GM21367 (cell line): ENCODE measurements around the gene CCN5.

ENCODE experiments used
- ATAC-seq: cut with Tn5 transposase; IDR thresholded peaks from one replicate; pipeline ENCODE4 v1.9.1; 2021; ENCODE audit not compliant: unreplicated experiment

Gene CCN5

GRCh38 chr20:44715499-44716308 is 535 bp downstream of the CCN5 start:
- ATAC-seq, result no peak

DNA sequence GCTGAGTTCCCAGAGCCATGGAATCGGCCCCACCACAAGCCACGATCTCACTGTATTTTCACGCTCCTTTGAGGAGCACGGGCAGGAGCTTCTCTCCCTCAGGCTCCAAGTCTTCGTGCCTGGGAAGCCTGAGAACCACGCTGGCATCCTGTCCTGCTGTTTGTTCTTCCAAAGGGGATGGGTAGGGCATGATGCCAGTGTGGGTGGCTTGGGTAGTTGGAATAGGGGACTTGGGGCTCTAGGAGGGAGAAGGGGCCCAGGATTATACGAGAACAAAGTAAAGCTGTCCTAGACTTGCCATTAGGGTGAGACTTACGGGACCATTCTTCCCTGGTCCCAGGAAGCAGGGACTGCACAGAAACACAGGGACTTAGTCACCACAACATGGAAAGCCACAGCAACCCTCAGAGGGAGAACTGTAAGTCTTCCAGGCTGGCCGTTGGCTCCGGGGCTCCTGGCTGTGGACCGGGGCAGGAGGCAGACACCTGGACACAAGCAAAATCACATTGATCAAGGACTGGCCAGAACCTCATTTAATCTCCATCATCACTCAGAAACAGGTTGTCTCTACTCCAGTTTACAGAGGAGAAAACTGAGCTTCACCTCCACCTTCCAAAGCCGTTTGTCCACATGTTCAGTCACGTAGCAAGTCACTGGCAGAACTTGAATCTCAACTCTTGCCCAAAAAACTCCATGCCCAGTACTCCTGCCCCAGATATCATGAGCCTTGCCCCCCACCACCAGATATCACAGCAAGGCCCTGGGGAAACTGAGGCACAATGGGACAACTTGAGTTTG is 1.3 kb downstream of the CCN5 start:
- no peak for ATAC-seq

DNA sequence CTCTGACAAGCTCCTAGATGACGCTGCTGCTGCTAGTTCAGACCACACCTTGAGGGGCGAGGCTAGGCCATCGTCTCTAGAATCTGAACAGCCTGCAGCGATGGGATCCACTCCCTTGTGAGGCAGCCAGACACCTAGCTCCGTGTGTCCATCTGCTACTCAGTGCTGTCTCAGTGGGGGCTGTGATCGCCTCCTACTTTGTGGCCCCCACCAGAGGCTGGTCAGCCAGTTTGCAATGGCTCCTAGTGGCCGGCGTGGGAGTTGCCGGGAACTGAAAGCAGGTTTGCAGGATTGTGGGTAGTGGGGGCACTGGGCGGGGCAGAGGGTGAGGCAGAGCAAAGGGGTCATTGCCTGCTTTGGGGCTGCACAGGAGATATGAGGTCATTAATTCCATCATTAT is 2.8 kb downstream of the CCN5 start:
- no peak for ATAC-seq

- ATAC-seq, result no peak
Observed at GRCh38 chr20:44719841-44720240, 4.7 kb downstream of the CCN5 start.

DNA sequence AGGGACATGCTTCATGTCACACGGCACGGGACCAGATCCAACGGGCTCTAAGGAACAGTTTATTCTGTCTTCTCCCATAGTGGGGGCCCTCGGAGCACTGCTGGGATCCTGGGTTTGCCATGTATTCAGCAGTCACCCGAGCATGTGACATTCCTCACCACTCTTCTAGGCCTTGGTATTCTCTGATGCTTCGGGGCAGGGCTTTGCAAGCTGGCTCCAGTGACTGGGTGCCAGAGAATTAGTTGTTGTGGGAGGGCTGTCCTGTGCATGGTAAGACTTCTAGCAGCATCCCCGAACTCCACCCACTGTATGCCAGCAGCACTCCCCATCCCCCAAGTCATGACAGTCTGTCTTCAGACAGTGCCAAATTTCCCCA is 5.4 kb downstream of the CCN5 start:
- no peak for ATAC-seq

DNA sequence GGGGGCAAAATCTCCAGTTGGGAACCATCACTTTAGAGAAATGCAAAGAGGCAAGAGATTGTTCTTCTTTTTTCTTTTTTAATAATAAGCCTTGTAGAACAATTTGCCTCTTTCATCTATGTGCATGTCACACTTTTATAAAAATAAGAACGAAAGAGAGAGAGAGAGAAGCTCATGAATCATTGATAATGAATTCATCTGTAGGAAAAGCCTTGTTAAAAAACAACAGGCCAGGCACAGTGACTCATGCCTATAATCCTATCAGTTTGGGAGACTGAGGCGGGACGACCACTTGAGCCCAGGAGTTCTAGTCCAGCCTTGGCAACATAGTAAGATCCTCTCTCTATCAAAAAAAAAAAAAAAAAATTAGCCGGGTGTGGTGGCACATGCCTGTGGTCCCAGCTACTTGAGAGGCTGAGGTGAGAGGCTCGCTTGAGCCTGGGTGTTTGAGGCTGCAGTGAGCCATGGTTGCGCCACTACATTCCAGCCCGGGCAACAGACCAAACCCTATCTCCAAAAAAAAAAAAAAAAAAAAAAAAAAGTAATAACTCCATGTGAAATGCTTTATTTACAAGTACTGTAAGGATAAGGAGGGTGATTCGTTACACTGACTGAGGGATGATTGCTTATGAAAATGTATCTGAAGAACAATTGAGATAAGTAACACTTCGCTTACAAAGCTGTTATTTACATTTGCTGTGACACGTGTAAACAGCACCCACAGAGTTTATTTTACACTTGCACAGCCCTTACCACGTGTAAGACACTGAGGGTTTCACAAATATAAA is 6.0 kb downstream of the CCN5 start:
- ATAC-seq, result no peak

DNA sequence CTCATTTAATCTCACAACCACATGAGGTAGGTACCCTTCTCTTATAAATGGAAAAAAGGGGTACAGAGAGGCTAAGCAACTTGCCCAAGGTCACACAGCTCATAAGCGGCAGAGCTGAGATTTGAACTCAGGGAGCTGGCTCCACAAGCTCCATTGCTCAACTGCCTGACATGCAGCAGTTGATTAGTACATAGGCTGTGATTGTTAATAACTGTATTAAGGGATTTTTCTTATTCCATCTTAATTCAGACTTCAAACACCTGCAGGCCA is 6.6 kb downstream of the CCN5 start:
- no peak for ATAC-seq

DNA sequence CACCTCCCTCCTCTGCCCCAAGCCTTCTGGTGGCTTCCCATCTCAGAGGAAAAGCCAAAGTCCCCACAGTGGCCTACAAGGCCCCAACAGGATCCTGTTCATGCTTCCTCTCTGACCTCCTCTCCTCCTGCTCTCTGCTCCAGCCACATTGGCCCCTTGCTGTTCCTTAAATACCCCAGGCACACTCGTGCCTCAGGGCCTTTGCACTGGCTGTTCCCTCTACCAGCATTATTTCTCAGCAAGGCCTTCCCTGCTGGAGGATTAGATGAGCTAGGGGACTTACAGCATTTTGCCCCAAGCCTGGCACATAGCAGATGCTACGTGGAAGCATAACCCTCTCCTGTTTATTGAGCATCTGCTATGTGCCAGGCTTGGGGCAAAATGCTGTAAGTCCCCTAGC is 7.8 kb downstream of the CCN5 start:
- no peak for ATAC-seq

DNA sequence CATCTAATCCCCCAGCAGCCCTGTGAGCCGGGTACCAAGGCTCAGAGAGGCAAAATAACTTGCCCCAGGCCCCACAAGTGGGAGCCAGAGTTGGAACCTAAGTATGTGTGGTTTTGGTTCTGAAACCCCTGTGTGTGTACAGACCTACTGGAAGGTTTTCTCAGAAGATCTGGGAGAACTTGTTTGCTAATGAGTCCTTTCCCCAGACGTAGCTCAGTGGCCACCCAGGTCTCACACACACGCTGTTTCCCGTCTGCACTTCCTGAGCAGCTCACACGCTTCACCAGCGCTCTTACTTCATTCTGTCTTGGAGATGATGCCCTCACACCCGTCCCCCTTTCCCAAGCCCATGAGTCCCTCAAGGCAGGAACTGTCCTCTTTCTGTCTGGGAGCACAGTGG is 8.2 kb downstream of the CCN5 start:
- ATAC-seq, result no peak

GRCh38 chr20:44723798-44724362 is 8.7 kb downstream of the CCN5 start:
- ATAC-seq, result no peak

- ATAC-seq, result no peak
Observed at GRCh38 chr20:44724423-44725091, 9.4 kb downstream of the CCN5 start.

GRCh38 chr20:44725837-44726236 is 10.7 kb downstream of the CCN5 start:
- no peak for ATAC-seq

GRCh38 chr20:44727039-44727438 is 11.9 kb downstream of the CCN5 start:
- ATAC-seq, result no peak

DNA sequence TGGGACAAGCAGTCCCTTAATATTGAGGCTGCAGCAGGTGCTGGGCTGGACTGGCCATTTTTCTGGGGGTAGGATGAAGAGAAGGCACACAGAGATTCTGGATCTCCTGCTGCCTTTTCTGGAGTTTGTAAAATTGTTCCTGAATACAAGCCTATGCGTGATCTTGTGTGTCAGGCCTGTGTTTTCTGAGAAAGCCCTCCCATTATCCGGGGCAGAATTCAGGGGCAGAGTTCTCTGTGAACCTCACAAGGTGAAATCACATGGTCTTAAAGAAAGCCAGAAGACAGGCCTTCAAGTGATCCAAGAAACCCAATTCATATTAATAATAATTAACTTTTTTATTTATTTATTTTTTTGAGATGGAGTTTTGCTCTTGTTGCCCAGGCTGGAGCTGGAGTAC is 12.5 kb downstream of the CCN5 start:
- ATAC-seq, result no peak

DNA sequence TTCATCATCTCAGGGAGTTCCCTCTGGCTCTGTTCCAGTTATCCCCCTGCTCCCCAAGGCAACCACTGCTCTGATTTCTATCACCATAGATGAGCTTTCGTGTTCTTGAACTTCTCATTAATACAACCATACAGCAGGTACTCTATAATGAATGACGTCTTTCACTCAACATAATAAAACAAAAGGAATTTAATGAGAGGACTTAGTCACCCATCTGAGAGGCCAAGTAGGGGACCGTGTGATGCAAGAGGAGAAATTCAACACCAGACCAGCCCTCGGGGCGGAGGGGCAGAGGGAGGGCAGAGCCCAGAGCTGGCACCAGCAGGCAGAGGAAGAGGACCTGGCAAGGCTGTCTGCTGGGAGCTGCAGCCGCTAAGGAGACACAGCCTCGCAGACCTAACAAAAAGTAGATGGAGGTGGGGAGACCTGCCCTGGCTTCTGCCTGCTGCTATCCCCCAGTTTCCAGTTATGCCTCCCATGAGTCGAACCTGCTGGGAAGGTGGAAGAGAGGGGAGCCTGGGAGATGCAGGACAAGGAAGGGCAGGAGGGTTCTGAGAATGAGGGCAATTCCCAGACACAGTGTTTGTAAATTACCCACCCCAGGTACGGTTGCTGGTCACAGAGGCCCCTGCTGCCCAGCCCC is 13.8 kb downstream of the CCN5 start:
- ATAC-seq, result no peak

GRCh38 chr20:44730441-44730840 is 15.3 kb downstream of the CCN5 start:
- no peak for ATAC-seq

DNA sequence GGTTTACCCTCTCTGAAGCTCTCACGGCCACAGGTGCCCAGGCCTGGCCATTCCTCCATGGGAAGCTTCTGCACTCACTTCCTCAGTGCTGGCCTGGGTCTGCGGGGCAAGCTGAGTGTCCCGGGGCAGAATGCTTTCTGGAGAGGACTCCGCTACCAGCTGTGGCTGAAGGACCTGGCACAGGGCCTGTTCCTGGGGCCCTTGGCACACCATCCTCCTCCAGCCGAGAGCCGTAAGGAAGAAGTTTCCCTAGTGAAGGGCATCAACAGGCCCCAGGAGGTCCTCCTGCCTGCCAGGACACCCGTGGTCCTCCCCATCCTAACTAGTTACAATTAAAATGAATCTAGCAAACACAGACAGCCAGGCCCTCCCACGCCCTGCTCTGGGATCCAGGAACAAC is 16.5 kb downstream of the CCN5 start:
- no peak for ATAC-seq

GRCh38 chr20:44732327-44732726 is 17.2 kb downstream of the CCN5 start:
- no peak for ATAC-seq

DNA sequence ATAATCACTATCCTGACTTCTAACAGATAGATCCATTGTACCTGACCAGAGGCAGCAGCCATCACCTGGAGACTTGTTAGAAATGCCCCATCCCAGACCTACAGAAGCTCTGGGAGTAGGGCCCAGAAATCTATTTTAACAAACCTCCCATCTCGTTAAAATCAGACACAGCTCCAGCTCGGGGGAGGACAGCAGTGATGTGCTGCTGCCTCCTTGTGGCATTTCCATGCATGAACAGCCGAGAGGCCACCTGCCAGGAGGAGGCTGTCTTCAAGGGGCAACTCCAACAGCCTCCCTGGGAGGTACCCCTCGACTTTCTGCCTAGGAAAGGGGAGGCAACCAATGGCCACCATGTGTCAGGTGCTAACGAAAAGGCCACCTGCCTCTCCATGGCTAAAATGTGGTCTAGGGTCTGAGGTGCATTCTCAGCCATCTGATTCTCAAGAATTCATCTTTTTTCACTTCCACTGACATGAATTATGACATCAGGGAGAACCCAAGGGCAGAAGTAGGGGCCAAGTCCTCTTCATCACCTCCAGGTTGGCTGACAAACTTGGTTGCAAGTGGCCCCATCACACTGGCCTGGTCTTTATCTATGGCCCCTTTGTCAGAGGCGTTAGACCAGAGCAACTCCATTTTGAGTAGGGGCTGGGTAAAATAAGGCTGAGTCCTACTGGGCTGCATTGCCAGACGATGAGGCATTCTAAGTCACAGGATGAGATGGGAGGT is 18.3 kb downstream of the CCN5 start:
- no peak for ATAC-seq

- ATAC-seq, result no peak
Observed at GRCh38 chr20:44734938-44735337, 19.8 kb downstream of the CCN5 start.
